Thyroid gland (tissue), 4 donors: Measurements from ENCODE around the gene UCN2. TPM values are rescaled to one million over a fixed set of nuclear protein-coding genes. Genes with fewer than 3 reads are reported as not detected.

Source experiments
- DNase-seq, 2 donors: peaks; one replicate each; pipeline ENCODE4 v3.0.0-alpha.2; 2019
- H3K27ac ChIP-seq, 3 donors: fragments of 200-600 bp; sonication (generic); 1 replicate in 2 of 3; 2 replicates in 1 of 3; pipeline ENCODE4 v1.5.1; 2016 to 2019; ENCODE audit warnings: mild to moderate bottlenecking in 1 of 3, moderate library complexity in 1 of 3
- H3K27me3 ChIP-seq: fragments of 200-600 bp; sonication (generic); one replicate; pipeline ENCODE4 v1.5.1; 2019
- H3K36me3 ChIP-seq, 2 donors: fragments of 200-600 bp; sonication (generic); one replicate each; pipeline ENCODE4 v1.5.1; 2016 to 2019
- H3K4me1 ChIP-seq, 2 donors: fragments of 200-600 bp; sonication (generic); one replicate each; pipeline ENCODE4 v1.5.1; 2017 to 2019
- H3K4me3 ChIP-seq, 3 donors: fragments of 200-600 bp; sonication (generic); replicated peaks in 1 of 3; 1 replicate in 2 of 3; 2 replicates in 1 of 3; pipeline ENCODE4 v1.5.1; 2016; ENCODE audit warnings: mild to moderate bottlenecking in 1 of 3
- H3K9me3 ChIP-seq: fragments of 200-600 bp; sonication (generic); one replicate; pipeline ENCODE4 v1.5.1; 2017
- CTCF ChIP-seq, 6 experiments: fragments of 200-600 bp in 3 of 6; fragments of 450-650 bp in 3 of 6; sonication (generic) in 3 of 6; IDR thresholded peaks; one replicate each; pipeline ENCODE4 v1.5.1; 2016 to 2019; ENCODE audit warnings: antibody characterized with exemption in 6 of 6, mild to moderate bottlenecking in 2 of 6, inconsistent platforms in 1 of 6, moderate library complexity in 1 of 6
- POLR2A ChIP-seq, 2 donors: fragments of 450-650 bp; IDR thresholded peaks; one replicate each; pipeline ENCODE4 v1.6.1; 2017; ENCODE audit warnings: antibody characterized with exemption in 2 of 2, mild to moderate bottlenecking in 2 of 2, moderate library complexity in 1 of 2
- WGBS, 2 donors: methylation state at CpG; one replicate each; pipeline ENCODE4 v1.1.5; 2017; 5-methylcytosine and 5-hydroxymethylcytosine counted together
- intact Hi-C: fragments of 100-400 bp; cut with DNase I; formaldehyde crosslinking; loops from one replicate; pipeline ENCODE4 v1.15.1; 2023
- total RNA-seq, 4 donors: library from RNA; depleted of rRNA; stranded (reverse); fragments of >200 nt; gene quantifications; one replicate each; pipeline ENCODE4 v1.2.3, GENCODE V29; 2016

Gene UCN2
- total RNA-seq, 4 donors from 2014 or later: not detected

GRCh38 chr3:48601622-48601994 is 38.0 kb upstream of the UCN2 start:
- Histone ChIP-seq H3K9me3 (no peaks in the 10 kb centered on the region), H3K27me3 (no peaks in the 10 kb centered on the region), H3K27ac (no peak overlapping the region), H3K4me3 (no peak overlapping the region), H3K4me1 (no peaks in the 10 kb centered on the region), H3K36me3 (peaks cover 71 to 89% of the 10 kb centered on the region in 2 donors)
- peak; percentile 73 to 77 for DNase-seq
- TF ChIP-seq POLR2A (IDR thresholded peaks at IDR 0.05) (no peak), CTCF (IDR thresholded peaks at IDR 0.05) (no peak)
- intact Hi-C loops: no loop called here
- 48 to 51% methylated on average over 2 of the region's 2 CpGs for WGBS, 2 donors

DNA sequence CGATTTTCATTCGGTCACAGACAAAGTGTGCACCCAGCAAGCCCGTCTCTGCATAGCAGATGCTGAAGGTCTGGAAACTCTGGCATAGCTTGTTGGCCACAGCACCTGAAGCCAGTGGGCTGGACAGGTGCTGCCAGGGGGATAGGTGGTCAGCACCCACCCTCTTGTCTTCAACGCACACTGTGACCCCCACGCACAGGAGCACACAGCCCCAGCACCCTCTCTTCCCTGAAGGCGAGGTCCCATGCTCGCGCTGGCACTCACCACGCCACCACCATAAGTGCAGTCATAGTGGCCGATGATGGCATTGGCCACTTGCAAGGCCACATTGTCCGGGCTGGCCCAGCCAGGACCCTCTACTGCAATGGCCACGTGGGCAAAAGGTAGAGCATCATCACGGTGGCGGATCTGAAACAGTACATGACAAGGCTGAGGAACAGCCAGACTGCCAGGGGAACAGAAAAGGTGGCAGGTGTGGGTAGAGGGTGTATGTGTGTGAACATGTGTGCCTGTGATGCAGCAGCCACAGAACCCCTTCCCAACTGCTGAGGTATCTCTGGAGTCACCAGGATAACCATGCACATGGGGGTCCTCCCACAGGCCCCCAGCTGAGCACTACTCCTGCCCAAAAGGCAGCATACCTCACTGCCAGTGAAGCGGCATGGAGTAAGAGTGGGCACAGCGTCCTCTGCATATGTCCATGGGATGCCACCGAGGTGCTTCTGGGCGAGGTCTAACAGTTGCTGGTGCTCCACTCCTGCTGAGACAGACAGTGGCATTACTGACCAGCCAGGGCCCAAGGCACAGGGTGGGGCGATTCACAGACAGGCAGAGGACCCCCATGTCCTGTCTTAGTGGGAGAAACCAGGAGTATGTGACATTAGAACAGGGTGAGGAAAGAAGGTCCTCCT is 37.4 kb upstream of the UCN2 start:
- no peak for TF ChIP-seq POLR2A (IDR thresholded peaks at IDR 0.05)
- TF ChIP-seq CTCF (IDR thresholded peaks at IDR 0.05): no peak
- intact Hi-C loops: no loop called here
- no peak overlapping the region for H3K27ac ChIP-seq

GRCh38 chr3:48599509-48600285 is 36.1 kb upstream of the UCN2 start:
- H3K4me1 ChIP-seq: peaks cover 5 to 9% of the 10 kb centered on the region in 2 donors
- intact Hi-C loops: no loop called here

More for the DNA sequence above, 37.4 kb upstream of the UCN2 start:
- DNase-seq: no peak
- 92 to 97% methylated on average over 15 to 19 of the region's 19 CpGs for WGBS, 2 donors
- Histone ChIP-seq H3K9me3 (no peaks in the 10 kb centered on the region), H3K4me1 (no peaks in the 10 kb centered on the region), H3K4me3 (no peak overlapping the region), H3K36me3 (peaks cover 71 to 83% of the 10 kb centered on the region in 2 donors), H3K27me3 (no peaks in the 10 kb centered on the region)

DNA sequence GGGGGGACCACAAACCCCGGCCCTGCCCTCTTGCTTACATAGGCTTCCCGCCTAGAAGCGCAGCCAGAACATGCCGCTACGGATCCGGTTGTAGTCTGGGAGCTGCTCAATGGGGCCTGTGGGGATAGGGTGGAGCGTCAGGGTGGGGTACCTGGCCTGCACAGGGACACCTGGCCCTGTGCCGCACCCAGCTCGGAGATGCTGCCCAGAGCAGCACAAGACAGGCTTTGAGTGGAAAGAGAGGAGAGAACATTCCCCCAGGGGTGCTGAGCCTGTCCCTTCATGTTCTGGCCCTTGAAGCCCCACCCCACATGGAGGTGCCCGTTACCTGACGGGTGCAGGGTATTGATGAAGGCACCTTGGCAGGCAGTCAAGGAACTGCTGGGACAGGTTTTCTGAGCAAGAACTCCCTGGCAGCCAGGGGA is 35.5 kb upstream of the UCN2 start:
- intact Hi-C loops: no loop called here
- Histone ChIP-seq H3K27me3 (no peaks in the 10 kb centered on the region), H3K36me3 (peaks cover 54 to 65% of the 10 kb centered on the region in 2 donors), H3K4me3 (no peak overlapping the region), H3K27ac (no peak overlapping the region), H3K9me3 (no peaks in the 10 kb centered on the region), H3K4me1 (peaks cover 5 to 12% of the 10 kb centered on the region in 2 donors)
- 82 to 100% methylated on average over 2 to 11 of the region's 11 CpGs for WGBS, 2 donors
- TF ChIP-seq POLR2A (IDR thresholded peaks at IDR 0.05) (no peak), CTCF (IDR thresholded peaks at IDR 0.05) (no peak)
- DNase-seq: no peak

More at GRCh38 chr3:48599509-48600285, 36.1 kb upstream of the UCN2 start:
- H3K4me3 ChIP-seq: no peak overlapping the region
- WGBS, 2 donors: 92 to 100% methylated on average over 3 to 10 of the region's 12 CpGs
- H3K27ac ChIP-seq: no peak overlapping the region
- no peaks in the 10 kb centered on the region for H3K9me3 ChIP-seq
- peaks cover 60 to 71% of the 10 kb centered on the region in 2 donors for H3K36me3 ChIP-seq
- no peak for DNase-seq
- H3K27me3 ChIP-seq: no peaks in the 10 kb centered on the region
- TF ChIP-seq CTCF (IDR thresholded peaks at IDR 0.05) (no peak), POLR2A (IDR thresholded peaks at IDR 0.05) (no peak)
